Measurements from ENCODE around the gene RBCK1. TPM values are rescaled to one million over a fixed set of nuclear protein-coding genes. Genes with fewer than 3 reads are reported as not detected.
"Not testable (repeated sequence)": the region's sequence is repeated elsewhere in the genome, so short reads cannot be mapped to it uniquely, and the experiment has no call there.

Gene RBCK1
- total and polyA plus RNA-seq, 2 donors (not counting 3 experiments of a cell fraction or from before 2014, with no cell fraction given), result 80.4 to 82.7 TPM

DNA sequence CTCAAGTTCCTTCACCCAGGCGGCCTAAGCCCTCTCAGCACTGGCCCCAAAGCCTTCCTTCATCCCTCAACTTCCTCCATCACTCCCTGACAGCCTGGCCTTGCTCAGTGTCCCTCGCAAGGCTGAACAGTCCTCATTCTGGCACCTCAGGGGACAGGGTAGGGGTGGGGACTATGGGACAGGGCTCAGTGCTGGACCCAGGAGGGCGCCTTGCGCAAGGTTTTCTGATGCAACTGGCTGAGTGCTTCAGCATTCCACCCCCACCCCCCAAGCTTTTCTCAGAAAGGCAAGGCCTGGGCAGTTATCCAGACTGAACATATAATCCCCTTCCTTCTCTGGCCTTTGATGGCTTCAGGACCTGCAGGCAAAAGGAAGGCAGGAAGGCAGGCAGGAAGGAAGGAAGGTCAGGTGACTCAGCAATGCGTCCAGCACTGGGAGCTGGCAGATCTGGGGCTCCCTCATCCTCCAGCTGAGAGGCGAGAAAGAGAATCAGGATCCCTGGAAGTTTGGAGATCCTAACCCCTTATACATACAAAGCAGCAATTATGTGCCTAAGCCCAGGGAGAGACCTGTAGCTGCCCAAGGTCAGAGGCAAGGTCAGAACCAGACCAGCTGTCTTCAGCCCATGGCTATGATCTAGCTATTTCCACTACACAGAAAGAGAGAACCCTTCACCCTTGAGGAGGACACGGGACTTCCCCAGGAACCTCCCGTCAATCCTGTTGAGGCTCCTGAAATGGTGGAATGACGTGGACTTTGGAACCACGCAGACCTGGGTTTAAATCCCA, 36.1 kb upstream of the RBCK1 start:
- H3K36me3 ChIP-seq (ENCODE audit: control insufficient read depth in 2 of 2, extremely low read depth in 1 of 2, insufficient read depth in 2 of 2, low read length in 2 of 2), result no peaks in the 10 kb centered on the region
- CTCF ChIA-PET, result interaction anchor here (1.0 to 5.8 kb wide), 10 partner anchors 9 to 367 kb away, joined by 3 to 41 read pairs (median 6); partner anchors contain the start of gene TRIB3
- intact Hi-C loops (cut with micrococcal nuclease), result loop anchor here (1.0 to 5.0 kb wide), 5 partner anchors 10 to 1440 kb away; no protein-coding TSS in a partner anchor
- H3K27me3 ChIP-seq (ENCODE audit: control insufficient read depth in 2 of 2, insufficient read depth in 2 of 2, low read length in 2 of 2), result no peaks in the 10 kb centered on the region
- peak; percentile 93 for DNase-seq (ENCODE audit: low read depth, low spot score)
- H3K9ac ChIP-seq (replicated peaks; ENCODE audit: extremely low read depth, insufficient read depth, low read length), result peak overlapping the region; percentile 60
- peak; percentile 97 for FAIRE-seq
- no peaks in the 10 kb centered on the region for H3K9me1 ChIP-seq (replicated peaks; ENCODE audit: control insufficient read depth, extremely low read depth, insufficient read depth, low read length)
- H3K4me2 ChIP-seq (ENCODE audit: insufficient read depth, low read length), result peak overlapping the region; percentile 41
- POLR2A ChIA-PET, result interaction anchor here (0.9 to 3.1 kb wide), 5 partner anchors 9 to 35 kb away, joined by 3 to 13 read pairs (median 6); partner anchors contain the start of gene TRIB3
- H3K9me3 ChIP-seq (replicated peaks; ENCODE audit: control insufficient read depth, insufficient read depth, low read length), result no peaks in the 10 kb centered on the region
- dilution Hi-C loops (cut with MboI; ENCODE audit: extremely low pct_ligation_motif_present, low sequenced_read_pairs), result no loop called here
- no peaks in the 10 kb centered on the region for H3K79me2 ChIP-seq (ENCODE audit: control insufficient read depth, insufficient read depth, low read length)
- peak overlapping the region; percentile 82 for H3K27ac ChIP-seq (ENCODE audit: insufficient read depth, low read depth, low read length)
- peaks cover 52% of the 10 kb centered on the region for H3K4me1 ChIP-seq (ENCODE audit: control insufficient read depth, extremely low read depth, insufficient read depth, low read length)
- H4K20me1 ChIP-seq (replicated peaks; ENCODE audit: control insufficient read depth, extremely low read depth, insufficient read depth, low read length), result no peaks in the 10 kb centered on the region
- TF ChIP-seq EZH2 (IDR thresholded peaks at IDR 0.05; ENCODE audit: borderline replicate concordance, low read depth, low read length, severe bottlenecking), result no peak
- peak; percentile 93 for TF ChIP-seq FOS (IDR thresholded peaks at IDR 0.05; ENCODE audit: borderline replicate concordance, insufficient read depth, low read length)
- peak; percentile 35 for TF ChIP-seq GATA2 (IDR thresholded peaks at IDR 0.05; ENCODE audit: insufficient read depth, insufficient read length, low read depth, low read length)
- TF ChIP-seq POLR2AphosphoS5 (IDR thresholded peaks at IDR 0.05; ENCODE audit: insufficient read depth, low read depth, low read length), result peak; percentile 96
- peak; percentile 95 for TF ChIP-seq JUN (IDR thresholded peaks at IDR 0.05; ENCODE audit: borderline replicate concordance, insufficient read depth, insufficient read length, low read depth)
- H3K4me3 ChIP-seq (replicated peaks in 1 of 3; ENCODE audit: insufficient read depth in 1 of 3, low read depth in 1 of 3, low read length in 3 of 3), result no peak overlapping the region
- BruUV-seq (replicated peaks), result no TSS peak
- H2AFZ ChIP-seq (ENCODE audit: low read depth, low read length), result peak overlapping the region; percentile 3

- CTCF ChIA-PET, result interaction anchor here (1.3 to 5.8 kb wide), 7 partner anchors 8 to 59 kb away, joined by 4 to 41 read pairs (median 9); partner anchors contain the start of gene TRIB3
- H3K9me1 ChIP-seq (replicated peaks; ENCODE audit: control insufficient read depth, extremely low read depth, insufficient read depth, low read length); FAIRE-seq; DNase-seq (ENCODE audit: low read depth, low spot score); H3K79me2 ChIP-seq (ENCODE audit: control insufficient read depth, insufficient read depth, low read length); H3K36me3 ChIP-seq (ENCODE audit: control insufficient read depth in 2 of 2, extremely low read depth in 1 of 2, insufficient read depth in 2 of 2, low read length in 2 of 2); H3K9me3 ChIP-seq (replicated peaks; ENCODE audit: control insufficient read depth, insufficient read depth, low read length); H3K27me3 ChIP-seq (ENCODE audit: control insufficient read depth in 2 of 2, insufficient read depth in 2 of 2, low read length in 2 of 2); H3K4me3 ChIP-seq (replicated peaks in 1 of 3; ENCODE audit: insufficient read depth in 1 of 3, low read depth in 1 of 3, low read length in 3 of 3); dilution Hi-C loops (cut with MboI; ENCODE audit: extremely low pct_ligation_motif_present, low sequenced_read_pairs); H4K20me1 ChIP-seq (replicated peaks; ENCODE audit: control insufficient read depth, extremely low read depth, insufficient read depth, low read length); H2AFZ ChIP-seq (ENCODE audit: low read depth, low read length): not testable (repeated sequence)
- POLR2A ChIA-PET, result interaction anchor here (1.1 to 3.1 kb wide), 4 partner anchors 10 to 35 kb away, joined by 4 to 13 read pairs (median 6); no protein-coding TSS in a partner anchor
- Histone ChIP-seq H3K27ac (ENCODE audit: insufficient read depth, low read depth, low read length) (peak overlapping the region; percentile 82), H3K9ac (replicated peaks; ENCODE audit: extremely low read depth, insufficient read depth, low read length) (peak overlapping the region; percentile 49), H3K4me1 (ENCODE audit: control insufficient read depth, extremely low read depth, insufficient read depth, low read length) (peaks cover 52% of the 10 kb centered on the region), H3K4me2 (ENCODE audit: insufficient read depth, low read length) (peak overlapping the region; percentile 41)
- intact Hi-C loops (cut with micrococcal nuclease), result loop anchor here (1.0 to 5.0 kb wide), 6 partner anchors 9 to 1440 kb away; no protein-coding TSS in a partner anchor
- TSS peak; percentile 46 for BruUV-seq (replicated peaks)
Observed at GRCh38 chr20:372543-373082, 35.5 kb upstream of the RBCK1 start.

Data from endothelial cell of umbilical vein (primary cell).